ENCODE results near the gene OCIAD1. TPM values are rescaled to one million over a fixed set of nuclear protein-coding genes. Genes with fewer than 3 reads are reported as not detected.

Gene OCIAD1
- total and polyA plus RNA-seq, 4 donors: 52.4 to 114 (median 82.6) TPM

- no peak overlapping the region for H3K9ac ChIP-seq (ENCODE audit: low read depth in 1 of 2, low read length in 2 of 2)
- no peak for TF ChIP-seq RXRA (IDR thresholded peaks at IDR 0.05)
- no peak for TF ChIP-seq RAD21 (IDR thresholded peaks at IDR 0.05)
- no peak for TF ChIP-seq NR2F2 (IDR thresholded peaks at IDR 0.05)
- no peak for TF ChIP-seq HNF4G (IDR thresholded peaks at IDR 0.05)
- H3K4me3 ChIP-seq (ENCODE audit: low read depth in 1 of 3, low read length in 3 of 3): no peak overlapping the region
- 78% methylated on average over 1 of the region's 1 CpG for WGBS
- peaks cover 3 to 26% (median 9%) of the 10 kb centered on the region in 4 donors for H3K36me3 ChIP-seq (ENCODE audit: control insufficient read depth in 4 of 4, insufficient read depth in 3 of 4, low read depth in 1 of 4, low read length in 3 of 4)
- no peak overlapping the region for H3K27ac ChIP-seq (ENCODE audit: low read depth in 1 of 2, low read length in 2 of 2)
- no peak for DNase-seq (ENCODE audit: low spot score)
- H3K4me1 ChIP-seq (ENCODE audit: control insufficient read depth in 4 of 4, insufficient read depth in 4 of 4, low read length in 3 of 4): no peaks in the 10 kb centered on the region
- no peaks in the 10 kb centered on the region for H3K27me3 ChIP-seq (ENCODE audit: control insufficient read depth in 4 of 4, insufficient read depth in 4 of 4, low read length in 3 of 4)
- no peaks in the 10 kb centered on the region for H3K9me3 ChIP-seq (ENCODE audit: control insufficient read depth in 4 of 4, low read length in 3 of 4)
Measured at GRCh38 chr4:48851651-48852050, 20.8 kb downstream of the OCIAD1 start.

DNA sequence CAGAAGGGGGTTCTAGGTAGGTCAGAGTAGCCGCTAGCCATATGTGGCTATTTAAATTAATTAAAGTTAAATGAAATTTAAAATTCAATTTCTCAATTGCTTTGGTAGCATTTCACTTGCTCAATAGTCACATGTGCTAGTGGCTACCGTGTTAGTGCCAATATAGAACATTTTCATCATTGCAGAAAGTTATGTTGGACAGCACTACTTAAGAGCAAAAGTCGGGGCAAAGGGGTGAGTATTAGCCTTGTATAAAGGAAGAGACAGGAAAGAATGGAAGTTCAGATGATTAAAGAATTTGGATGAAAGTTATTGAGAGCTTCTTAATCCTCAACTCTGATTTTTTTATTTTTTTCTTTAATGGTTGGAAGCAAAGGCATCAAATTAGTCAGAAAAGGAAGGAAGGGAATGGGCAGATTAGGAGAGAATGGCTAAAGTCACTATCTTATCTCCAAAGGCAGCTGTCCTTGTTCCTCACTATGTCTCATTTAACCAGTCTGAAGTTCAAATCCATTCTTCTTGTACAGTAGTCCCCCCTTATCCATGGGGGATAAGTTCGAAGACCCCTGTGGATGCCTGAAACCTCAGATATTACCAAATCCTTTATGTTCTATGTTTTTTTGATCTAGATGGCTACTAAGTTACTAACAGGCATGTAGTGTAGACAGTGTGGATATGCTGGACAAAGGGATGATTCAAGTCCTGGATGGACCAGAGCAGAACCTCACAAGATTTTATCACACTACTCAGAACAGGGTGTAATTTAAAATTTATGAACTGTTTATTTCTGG lies 22.9 kb downstream of the OCIAD1 start:
- no peaks in the 10 kb centered on the region for H3K27me3 ChIP-seq (ENCODE audit: control insufficient read depth in 4 of 4, insufficient read depth in 4 of 4, low read length in 3 of 4)
- TF ChIP-seq EGR1 (IDR thresholded peaks at IDR 0.05; ENCODE audit: low read depth in 2 of 2) (no peak), RXRA (IDR thresholded peaks at IDR 0.05) (no peak), YY1 (IDR thresholded peaks at IDR 0.05) (no peak), JUND (IDR thresholded peaks at IDR 0.05) (no peak), TAF1 (conservative IDR thresholded peaks at IDR 0.05) (no peak), REST (IDR thresholded peaks at IDR 0.05) (no peak), HNF4A (conservative IDR thresholded peaks at IDR 0.05) (no peak), SP1 (IDR thresholded peaks at IDR 0.05) (no peak), RAD21 (IDR thresholded peaks at IDR 0.05) (no peak), NR2F2 (IDR thresholded peaks at IDR 0.05) (no peak)
- TF ChIP-seq, protein P1, sequence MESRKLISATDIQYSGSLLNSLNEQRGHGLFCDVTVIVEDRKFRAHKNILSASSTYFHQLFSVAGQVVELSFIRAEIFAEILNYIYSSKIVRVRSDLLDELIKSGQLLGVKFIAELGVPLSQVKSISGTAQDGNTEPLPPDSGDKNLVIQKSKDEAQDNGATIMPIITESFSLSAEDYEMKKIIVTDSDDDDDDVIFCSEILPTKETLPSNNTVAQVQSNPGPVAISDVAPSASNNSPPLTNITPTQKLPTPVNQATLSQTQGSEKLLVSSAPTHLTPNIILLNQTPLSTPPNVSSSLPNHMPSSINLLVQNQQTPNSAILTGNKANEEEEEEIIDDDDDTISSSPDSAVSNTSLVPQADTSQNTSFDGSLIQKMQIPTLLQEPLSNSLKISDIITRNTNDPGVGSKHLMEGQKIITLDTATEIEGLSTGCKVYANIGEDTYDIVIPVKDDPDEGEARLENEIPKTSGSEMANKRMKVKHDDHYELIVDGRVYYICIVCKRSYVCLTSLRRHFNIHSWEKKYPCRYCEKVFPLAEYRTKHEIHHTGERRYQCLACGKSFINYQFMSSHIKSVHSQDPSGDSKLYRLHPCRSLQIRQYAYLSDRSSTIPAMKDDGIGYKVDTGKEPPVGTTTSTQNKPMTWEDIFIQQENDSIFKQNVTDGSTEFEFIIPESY (IDR thresholded peaks at IDR 0.05): no peak
- TF ChIP-seq, protein P2, sequence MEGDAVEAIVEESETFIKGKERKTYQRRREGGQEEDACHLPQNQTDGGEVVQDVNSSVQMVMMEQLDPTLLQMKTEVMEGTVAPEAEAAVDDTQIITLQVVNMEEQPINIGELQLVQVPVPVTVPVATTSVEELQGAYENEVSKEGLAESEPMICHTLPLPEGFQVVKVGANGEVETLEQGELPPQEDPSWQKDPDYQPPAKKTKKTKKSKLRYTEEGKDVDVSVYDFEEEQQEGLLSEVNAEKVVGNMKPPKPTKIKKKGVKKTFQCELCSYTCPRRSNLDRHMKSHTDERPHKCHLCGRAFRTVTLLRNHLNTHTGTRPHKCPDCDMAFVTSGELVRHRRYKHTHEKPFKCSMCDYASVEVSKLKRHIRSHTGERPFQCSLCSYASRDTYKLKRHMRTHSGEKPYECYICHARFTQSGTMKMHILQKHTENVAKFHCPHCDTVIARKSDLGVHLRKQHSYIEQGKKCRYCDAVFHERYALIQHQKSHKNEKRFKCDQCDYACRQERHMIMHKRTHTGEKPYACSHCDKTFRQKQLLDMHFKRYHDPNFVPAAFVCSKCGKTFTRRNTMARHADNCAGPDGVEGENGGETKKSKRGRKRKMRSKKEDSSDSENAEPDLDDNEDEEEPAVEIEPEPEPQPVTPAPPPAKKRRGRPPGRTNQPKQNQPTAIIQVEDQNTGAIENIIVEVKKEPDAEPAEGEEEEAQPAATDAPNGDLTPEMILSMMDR (IDR thresholded peaks at IDR 0.05; ENCODE audit: low read depth, low read length, missing input control): no peak
- no peak overlapping the region for H3K4me3 ChIP-seq (ENCODE audit: low read depth in 1 of 3, low read length in 3 of 3)
- peaks cover 0 to 1% (median 0%) of the 10 kb centered on the region in 4 donors for H3K4me1 ChIP-seq (ENCODE audit: control insufficient read depth in 4 of 4, insufficient read depth in 4 of 4, low read length in 3 of 4)
- DNase-seq (ENCODE audit: low spot score): no peak
- no peak overlapping the region for H3K9ac ChIP-seq (ENCODE audit: low read depth in 1 of 2, low read length in 2 of 2)
- no peaks in the 10 kb centered on the region for H3K9me3 ChIP-seq (ENCODE audit: control insufficient read depth in 4 of 4, low read length in 3 of 4)
- peaks cover 9 to 34% (median 13%) of the 10 kb centered on the region in 4 donors for H3K36me3 ChIP-seq (ENCODE audit: control insufficient read depth in 4 of 4, insufficient read depth in 3 of 4, low read depth in 1 of 4, low read length in 3 of 4)
- H3K27ac ChIP-seq (ENCODE audit: low read depth in 1 of 2, low read length in 2 of 2): no peak overlapping the region
- 84% methylated on average over 4 of the region's 4 CpGs for WGBS

Measured in liver (tissue), 9 donors.